HG03520 (cell line): ENCODE results near the gene CHN2.
"Not testable (repeated sequence)": the region's sequence is repeated elsewhere in the genome, so short reads cannot be mapped to it uniquely, and the experiment has no call there.

ENCODE experiments used
- ATAC-seq: cut with Tn5 transposase; IDR thresholded peaks from one replicate; pipeline ENCODE4 v1.9.1; 2021; ENCODE audit warnings: mild to moderate bottlenecking, moderate library complexity; ENCODE audit not compliant: unreplicated experiment

CHN2 gene

DNA sequence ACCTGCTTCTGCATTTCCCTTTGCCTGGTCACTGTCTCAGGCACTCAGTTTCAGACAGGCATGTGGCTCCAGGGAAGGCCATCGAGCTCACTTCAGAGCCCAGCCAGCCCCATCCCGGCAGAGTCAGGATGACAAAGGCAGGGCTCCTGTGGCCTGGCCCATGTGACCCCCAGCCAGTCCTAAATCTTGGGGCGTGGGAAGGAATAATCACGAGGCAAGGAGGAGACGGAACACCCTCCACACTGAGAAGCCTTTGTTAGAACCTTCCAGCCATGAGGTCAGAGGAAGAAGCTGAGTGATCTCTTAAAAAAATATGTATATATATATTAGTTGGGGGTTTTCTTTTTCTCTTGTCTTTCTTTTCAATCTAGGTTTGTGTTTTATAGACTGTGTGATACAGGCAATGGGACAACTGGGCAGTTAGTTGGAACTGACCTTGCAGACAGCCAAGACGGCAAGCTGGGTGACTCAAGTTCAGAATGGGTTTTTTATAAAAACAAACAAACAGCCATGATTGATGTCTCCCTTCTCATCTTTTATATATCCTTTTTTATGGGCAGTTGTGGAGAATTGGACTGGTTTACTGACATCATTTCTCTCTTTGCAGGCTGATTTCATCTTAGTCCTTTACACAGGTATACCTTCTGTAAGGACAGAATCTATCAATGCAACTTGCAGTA is 60.8 kb downstream of the CHN2 start:
- ATAC-seq, result no peak

DNA sequence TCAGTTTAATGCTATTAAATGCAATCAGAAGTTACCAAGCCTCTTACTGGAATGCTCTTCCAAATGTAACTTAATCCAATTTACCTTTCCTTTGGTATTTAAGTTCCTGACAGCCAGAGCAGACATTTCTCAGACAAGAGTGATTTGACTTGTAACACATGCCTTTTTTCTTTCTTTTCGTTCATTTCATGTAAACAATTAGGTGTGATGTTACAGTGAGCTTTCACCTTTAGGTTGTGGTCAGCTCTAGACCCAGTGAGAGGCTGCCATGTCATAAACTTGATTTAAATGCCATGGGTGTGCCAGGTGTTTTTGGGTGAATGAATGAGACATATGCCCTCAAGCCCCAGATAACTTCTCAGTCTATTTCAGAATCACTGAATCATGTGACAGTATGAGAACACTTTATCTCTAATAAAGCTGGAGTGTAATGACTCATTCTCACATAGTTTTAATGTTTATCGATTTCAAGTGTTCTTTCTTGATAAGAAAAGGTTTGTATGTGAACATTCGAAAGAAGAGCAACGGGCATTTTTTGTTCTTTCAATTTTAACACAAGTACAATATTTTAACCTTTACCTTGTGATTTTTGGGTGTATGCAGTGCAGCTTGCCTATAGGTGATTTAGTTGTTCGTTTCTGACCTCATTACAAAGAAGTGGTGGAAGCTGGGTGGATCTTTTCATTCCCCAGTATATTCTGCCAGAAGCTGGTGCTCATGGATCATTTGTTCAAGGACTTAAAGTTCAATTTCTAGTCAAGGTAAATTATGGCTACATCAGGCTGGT is 61.5 kb downstream of the CHN2 start:
- ATAC-seq, result no peak

GRCh38 chr7:29256693-29257002 is 62.1 kb downstream of the CHN2 start:
- ATAC-seq, result no peak

GRCh38 chr7:29258951-29259350 is 64.4 kb downstream of the CHN2 start:
- no peak for ATAC-seq

DNA sequence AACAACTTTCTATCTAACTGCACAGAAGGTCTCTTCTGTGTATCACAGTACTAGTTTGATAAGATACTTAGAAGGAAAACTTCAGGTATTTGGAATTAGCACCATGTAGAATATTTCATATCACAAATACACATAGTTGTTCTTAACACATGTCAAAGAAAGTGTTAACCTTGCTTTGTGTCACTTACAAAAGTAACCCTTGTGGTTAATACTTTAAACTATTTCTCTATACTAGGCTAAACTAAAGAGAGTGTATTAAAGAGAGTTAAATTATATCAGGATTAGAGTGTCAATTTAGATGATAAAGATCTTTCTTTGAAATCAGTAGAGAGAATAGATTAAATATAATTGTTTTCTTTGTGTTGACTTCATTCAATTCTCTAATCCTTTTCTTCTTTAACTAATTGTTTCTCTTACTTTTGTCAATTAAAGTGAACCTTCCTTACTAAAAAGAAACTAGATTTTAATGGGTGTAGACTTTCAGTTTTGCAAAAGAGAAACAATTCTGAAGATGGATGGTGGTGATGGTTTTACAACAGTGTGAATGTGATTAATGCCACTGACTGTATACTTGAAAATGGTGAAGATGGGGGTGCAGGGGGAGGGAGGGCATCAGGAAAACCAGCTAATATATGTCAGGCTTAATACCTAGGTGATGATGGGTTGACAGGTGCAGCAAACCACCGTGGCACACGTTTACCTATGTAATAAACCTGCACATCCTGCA is 67.8 kb downstream of the CHN2 start:
- ATAC-seq, result no peak

GRCh38 chr7:29263601-29264207 is 69.1 kb downstream of the CHN2 start:
- not testable (repeated sequence) for ATAC-seq

DNA sequence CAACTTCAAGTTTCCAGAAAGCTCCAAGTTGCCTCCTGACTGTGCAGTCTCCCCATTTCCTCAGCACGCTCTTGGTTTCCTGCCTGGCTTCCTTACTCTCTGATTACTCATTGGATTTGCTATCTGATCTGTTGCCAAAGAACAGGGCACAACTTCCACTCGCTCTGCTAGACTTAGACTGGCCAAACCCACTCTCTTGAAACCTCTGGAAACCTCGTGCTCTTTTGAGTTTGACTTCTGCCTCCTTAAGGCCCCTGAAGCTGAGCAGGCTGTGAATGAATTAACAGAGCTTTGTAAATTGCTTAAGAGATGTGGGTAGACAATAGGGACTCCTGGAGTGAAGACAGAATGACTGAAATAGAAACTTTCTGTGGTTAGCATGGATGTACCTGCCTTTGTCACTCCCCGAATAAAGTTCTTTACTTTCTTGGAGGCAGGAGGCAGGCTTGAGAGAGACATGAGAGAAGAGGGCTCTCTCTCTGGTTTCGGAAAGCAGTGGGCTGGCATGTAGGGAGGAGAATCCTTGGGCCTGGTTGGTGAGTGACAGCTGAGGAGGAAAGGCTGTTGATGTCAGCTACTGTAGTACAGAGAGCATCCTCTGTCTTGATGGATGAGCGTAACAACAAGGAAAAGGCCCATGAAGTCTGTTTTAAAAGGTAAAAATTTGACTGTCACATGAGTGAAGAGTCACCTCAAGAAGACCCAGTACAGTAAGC is 70.8 kb downstream of the CHN2 start:
- ATAC-seq, result no peak

DNA sequence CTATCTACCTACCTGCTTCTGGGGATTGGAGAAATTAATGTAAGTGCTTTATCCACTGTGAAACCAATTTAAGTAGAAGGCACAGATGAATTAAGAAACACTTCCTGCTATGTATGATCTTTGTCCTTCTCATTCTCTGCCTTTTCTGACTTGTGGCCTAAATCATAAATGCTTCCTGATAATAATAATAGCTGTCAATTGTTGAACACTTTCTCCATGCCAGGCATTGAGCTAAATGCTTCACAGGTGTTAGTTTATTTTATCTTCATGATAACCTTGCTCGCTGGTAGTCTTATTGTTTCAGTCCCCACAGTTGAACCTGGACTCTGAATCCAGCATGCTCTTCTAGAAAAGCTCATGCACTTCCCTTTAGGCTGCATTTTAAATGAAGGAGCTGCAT is 75.4 kb downstream of the CHN2 start:
- no peak for ATAC-seq

DNA sequence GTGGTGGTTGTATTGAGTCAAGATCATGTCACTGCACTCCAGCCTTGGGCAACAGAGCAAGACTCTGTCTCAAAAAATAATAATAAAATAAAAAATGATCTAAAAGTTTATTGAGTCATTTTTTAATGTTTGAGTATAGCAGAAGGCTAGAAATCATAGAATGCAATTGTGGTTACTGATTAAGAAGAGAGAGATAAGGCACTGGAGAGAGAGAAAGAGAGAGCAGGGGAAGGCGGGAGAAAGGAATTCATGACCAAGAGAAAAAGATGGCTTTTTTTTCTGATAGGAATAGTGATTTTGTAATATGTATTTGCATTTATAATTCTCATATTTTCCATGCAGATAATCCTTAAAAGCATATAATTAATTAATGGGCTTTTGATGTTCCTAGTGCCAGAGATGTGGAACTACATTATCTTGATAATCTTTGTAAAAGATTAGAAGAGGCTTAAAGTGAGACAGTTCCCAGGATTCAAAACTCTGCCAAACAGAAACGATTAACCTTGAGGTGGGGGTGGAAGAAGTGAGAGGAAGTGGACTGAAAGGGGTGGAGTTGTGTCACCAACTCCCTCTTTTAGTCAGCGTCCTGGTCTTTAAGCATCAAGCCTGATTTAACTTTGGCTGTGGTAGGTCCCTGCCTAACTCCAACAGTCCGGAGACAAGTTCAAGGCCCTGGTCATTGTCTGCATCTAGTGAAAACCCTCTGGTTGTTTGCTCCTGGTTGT is 76.2 kb downstream of the CHN2 start:
- no peak for ATAC-seq

DNA sequence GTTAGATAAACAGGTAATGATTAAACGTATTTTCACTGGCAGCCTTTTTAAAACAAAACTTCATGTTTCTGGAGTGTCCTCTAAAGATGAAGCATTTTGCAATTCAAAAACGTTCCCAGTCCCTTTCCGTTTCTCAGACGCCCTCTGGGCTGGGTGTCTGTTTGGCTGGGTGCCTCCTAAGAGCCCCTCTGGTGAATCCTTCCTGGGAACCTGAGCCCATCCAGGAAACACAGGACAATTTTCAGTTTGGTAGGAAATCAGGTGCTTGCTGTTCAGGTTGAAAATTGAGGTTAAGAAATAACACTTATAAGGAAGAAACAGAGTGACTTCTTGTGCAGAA is 76.7 kb downstream of the CHN2 start:
- no peak for ATAC-seq

- ATAC-seq, result no peak
Measured at GRCh38 chr7:29272057-29272456, 77.5 kb downstream of the CHN2 start.

DNA sequence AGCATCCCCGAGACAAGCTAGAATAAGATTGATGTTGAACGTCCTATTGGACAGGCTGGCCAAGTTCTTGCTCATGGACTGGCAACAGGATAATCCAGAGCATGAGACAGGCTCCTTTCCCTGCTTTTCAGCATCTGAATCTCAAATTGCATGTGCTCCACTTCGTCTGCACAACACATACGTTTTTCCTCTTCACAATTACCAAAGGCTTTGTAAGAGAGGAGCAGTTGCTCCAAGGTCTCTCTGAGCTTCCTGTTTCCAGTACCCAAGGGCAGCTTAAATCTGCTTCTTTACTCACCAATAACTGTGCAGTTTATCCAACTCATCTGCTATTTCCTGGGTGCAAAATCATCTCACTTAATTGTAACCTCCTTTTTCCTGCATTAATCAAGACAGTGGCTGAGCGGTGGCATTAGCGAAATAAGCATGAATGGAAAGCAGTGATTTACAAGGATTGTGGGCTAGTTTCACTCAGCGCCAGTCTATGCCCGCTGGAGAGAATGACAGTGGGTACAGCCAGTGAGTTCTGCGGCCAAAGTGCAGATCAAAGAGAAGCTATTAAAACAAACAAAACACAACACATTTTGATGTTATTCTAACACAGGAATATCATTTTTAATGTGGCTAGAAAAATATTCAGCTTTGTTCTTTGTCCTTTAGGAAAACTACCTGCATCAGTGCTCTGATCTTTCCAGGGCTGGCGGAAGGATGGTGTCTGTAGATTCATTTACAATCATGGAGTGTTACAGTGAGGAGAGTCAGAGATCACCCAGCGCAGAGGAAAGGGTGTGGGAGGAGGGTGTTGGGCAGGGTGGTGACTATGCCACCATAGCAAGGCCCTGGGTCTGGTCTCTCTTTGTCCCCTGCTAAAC is 79.8 kb downstream of the CHN2 start:
- ATAC-seq, result no peak

DNA sequence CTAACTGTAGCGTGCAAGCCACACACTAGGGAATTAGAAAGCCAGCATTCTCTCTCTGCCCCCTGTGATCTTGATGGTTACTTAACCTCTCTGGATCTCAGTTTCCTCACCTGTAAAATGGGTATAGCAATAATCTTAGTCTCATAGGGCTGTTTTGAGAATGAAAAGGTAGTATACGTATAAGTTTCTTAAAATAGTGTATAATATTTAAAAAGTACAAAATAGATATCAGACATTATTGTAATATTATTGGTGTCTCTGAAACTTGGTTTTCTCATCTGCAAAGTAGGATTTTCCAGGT is 80.4 kb downstream of the CHN2 start:
- no peak for ATAC-seq

DNA sequence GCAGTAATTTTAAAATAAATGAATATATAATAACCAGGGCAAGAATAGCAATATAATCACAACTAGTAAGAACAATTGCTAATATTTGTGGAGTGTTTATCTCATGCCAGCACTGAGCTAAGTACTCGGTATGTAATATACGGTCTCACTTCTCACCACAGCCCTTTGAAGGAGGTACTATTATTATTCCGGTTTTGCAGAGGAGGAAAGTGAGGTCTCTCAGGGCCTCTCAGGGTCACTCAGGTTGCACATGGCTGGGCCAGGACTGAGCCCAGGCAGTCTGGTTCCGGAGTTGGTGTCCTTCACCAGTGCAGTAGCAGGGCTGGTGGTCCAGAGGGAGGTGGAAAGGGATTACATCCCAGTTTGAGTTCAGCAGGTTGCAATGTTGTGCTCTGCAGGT is 80.9 kb downstream of the CHN2 start:
- ATAC-seq, result no peak

- no peak for ATAC-seq
Measured at GRCh38 chr7:29276199-29276598, 81.6 kb downstream of the CHN2 start.

DNA sequence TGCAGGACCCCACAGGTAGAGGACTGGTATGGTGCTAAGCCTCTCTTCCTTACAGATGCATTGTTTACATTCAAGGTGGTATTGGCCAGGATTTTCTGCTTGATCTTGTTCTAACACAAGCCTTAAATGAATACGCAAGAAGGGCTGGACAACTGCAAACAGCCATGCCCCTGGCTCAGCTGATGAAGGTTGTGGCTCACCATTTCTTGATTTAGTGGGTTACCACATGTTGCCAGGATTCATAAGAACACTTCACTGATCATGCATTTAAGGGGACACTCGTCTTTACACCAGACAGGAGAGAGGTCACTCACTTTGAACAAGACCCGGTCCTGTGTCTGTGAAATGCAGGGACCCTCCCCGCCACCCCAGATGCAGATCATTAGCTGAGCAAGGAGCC is 82.2 kb downstream of the CHN2 start:
- ATAC-seq, result no peak

GRCh38 chr7:29277436-29278215 is 83.1 kb downstream of the CHN2 start:
- no peak for ATAC-seq

GRCh38 chr7:29278337-29279069 is 83.9 kb downstream of the CHN2 start:
- ATAC-seq, result no peak
